GM19023 (cell line): Measurements from ENCODE around the gene PPARD.
"Not testable (repeated sequence)": the region's sequence is repeated elsewhere in the genome, so short reads cannot be mapped to it uniquely, and the experiment has no call there.

ENCODE experiments used
- ATAC-seq: cut with Tn5 transposase; IDR thresholded peaks from one replicate; pipeline ENCODE4 v1.9.1; 2021; ENCODE audit warnings: mild to moderate bottlenecking, moderate library complexity; ENCODE audit not compliant: unreplicated experiment

Gene PPARD

DNA sequence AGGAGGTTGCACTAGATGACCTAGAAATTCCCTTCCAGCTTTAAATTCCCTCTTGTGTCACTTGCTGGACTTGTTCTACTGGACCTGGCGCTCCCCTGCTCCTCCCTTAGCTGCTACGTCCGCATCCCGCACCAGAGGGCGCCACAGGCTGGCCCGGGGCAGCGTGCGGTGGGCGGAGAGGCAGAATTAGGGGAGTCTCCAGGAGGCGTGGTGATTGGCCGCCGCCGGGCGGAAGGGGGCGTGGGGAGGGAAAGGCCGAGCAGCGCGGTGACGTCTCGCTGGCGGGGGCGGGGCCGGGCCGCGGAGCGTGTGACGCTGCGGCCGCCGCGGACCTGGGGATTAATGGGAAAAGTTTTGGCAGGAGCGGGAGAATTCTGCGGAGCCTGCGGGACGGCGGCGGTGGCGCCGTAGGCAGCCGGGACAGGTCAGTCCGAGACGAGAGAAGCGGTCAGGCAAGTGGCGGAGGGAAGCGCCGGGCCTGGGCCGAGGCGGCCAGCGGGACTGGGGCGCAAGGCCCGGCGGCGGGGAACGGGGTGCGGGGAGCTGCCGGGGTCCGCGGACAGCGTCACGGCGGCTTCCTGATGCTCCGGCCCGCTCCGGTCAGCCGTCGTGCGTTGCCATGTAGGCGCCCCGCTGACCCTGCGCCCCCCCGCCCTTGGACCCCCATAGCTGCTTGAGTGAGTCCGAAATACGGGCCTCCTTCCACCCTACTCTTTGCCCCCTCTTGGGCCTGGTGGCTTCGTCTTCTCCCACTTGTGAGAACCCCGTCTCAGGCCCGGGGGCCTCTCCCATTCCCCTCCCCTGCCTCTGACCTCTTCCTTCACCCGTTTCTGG lies at the start of gene PPARD:
Gene PPARD, plus strand, starts transcription at position 301 of the 834 bp plus-strand sequence. CDS start 68,530 bp downstream, outside the sequence.
- ATAC-seq = peak; percentile 93

DNA sequence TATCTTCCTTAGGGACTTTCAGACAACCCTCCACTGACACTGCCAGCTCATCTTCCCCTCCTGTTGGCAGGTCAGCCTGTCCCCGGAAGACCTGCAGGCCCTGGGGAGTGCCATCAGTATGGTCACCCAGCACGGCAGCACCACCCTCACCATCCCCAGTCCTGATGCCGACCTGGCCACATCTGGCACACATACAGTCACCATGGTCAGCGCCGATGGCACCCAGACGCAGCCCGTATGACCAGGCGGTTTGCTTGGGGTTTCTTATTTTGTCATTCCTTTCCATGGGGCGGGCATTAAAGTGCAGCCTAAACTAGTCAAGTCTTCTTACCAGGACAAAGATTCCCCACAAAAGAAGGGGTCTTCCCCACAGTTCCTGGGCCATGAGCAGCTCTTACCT lies 48.7 kb upstream of the PPARD start:
- ATAC-seq = no peak

GRCh38 chr6:35294308-35294945 lies 47.9 kb upstream of the PPARD start:
- no peak for ATAC-seq

GRCh38 chr6:35295036-35295435 lies 47.3 kb upstream of the PPARD start:
- ATAC-seq = no peak

DNA sequence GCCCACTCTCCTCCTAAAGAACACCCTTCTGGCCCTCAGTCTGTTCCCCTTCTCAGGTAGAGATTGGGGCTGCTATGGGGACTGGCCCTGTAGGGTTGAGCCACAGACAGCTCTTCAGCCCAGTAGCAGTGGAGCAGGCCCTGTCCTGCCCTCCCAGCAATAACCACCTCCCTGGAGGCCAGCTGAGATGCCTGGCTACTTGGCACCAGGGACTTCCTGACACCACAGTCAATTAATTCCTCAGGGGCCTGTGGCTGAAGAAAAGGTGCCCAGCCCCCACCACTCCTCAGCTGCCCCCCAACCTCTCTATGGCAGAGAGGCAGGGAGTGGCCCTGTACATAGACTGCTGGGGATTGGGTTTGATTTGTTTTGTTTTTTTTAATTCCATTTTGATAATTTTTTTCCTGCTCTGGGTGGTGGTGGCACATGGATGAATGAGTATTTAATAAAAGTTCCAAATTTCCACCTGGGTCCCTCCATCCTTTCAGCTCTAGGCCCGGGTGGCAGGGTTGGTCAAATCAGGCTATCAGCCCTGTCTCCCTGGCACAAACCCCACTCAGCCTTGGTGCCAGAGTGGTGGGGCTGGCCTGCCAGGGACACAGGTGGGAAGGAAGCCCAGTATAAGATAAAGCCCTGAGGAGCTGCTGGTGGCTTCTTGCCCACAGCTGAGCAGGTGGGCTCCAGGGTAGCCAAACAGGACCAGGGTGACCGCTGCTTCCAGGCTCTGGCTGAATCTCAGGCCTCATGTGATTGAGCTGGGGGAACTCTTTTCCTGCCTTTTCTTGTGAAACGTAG lies 46.6 kb upstream of the PPARD start:
- no peak for ATAC-seq

DNA sequence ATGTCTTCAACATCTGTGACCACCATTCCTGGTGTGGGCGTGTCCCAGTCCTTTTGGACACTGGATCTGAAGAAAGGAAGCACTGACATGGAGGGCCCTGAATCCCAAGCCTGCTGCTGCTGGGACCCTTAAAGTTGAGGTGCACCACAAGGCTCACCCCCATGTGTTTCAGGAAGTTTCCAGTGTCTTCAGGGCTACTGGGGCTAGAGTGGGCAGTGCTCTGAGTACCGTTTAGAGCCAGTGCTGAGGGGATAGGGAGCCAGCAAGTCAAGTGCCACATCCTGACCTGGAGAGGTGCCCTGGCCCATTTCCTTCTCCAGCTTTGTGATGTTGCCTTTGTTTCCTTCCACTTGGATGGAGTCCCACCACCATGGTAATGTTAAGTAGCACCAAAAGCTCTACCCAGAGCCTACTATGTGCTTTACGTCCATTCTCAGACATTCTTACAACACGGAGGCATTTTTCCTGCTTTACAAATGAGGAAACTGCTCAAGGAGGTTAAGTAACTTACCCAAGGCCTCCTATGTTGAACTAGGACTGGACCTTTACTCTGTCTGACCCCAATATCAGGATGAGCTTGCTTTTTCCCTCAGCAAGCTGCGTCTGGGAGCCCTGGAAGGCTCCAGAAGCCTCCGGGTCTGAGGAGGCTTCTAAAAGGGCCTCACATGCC lies 45.3 kb upstream of the PPARD start:
- ATAC-seq = no peak

DNA sequence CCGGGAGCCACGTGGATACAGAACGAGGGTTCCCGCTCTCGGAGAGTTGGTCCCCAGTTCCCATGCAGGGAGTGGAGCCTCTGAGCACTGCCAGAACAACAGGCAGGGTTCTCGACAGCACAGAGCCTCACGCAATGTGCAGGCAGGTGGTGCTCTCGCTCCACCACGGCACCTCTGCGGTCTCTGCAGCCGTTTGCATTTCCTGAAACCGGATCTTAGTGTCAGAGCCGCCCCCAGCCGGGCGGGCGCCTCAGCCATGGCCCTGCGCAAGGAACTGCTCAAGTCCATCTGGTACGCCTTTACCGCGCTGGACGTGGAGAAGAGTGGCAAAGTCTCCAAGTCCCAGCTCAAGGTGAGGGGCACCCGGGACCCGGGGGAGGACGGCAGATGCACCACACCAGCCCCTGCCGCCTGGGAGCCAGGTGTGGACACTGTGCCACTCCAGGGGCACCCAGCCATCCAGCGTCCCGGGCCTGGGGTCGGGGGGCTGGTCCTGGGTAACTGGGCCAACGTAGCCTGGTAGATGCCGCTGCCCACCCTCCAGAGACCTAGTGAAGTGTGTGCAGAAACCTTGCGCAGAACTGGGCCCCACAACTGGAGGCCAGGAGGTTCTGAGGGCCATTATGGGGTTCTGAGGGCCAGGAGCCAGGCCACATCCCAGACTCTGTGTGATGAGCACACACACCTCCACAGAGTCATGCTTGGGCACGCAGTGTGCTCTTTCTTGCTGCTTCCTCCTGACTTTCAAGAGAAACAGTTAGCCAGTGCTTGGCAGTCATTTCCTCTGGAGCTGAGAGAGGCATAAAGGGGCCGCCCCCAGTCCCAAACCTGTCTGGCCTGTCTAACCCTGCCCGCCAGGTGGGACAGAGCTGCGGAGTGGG lies 44.5 kb upstream of the PPARD start, which contains the start of gene DEF6:
Gene DEF6, plus strand, starts transcription at position 218 of the 881 bp plus-strand sequence. Its CDS starts 39 bp downstream, at position 257.
- peak; percentile 84 for ATAC-seq

DNA sequence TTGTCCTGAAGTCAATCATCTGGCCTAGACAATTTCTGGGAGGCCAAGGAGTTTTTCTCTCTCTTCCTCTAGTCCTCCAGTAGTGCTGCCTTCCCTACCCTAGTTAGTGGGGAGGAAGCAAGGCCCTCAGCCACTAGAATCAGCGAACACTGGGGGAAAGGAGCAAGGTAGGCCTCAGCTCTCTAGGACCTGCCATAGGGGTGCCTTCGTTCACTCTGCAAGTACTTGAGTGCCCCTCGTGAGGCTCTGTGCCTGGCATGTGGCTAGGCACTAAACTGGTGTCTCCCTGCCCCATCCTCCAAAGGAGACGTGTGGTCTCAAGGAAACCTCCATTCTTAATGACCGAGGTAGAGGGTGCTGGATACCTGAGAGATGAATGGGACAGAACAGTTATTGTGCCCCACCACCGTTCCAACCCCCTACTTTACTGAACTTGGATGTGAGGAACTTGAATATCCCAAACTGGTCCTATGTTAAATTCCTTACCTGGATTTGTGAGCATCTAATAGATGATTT lies 43.7 kb upstream of the PPARD start:
- ATAC-seq = no peak

DNA sequence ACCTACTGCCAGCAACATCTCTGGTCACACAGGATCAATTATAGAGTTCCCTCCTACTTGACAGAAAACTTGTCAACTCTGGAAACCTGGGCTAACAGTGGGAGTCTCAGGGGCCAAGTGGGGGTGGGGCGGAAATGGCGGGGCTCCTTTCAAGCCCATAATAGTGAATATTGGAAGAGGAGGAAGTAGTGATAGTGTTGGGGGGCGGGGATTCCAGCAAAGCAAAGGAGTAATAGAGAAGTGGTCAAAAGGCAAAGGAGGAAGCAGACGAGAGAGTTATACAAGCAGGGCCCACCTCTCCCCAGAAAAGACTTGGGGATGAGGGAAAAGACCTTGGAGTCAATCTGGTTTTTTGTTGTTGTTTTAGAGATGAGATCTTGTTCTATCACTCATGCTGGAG lies 42.7 kb upstream of the PPARD start:
- no peak for ATAC-seq

GRCh38 chr6:35300848-35301247 lies 41.5 kb upstream of the PPARD start:
- no peak for ATAC-seq

GRCh38 chr6:35302604-35303241 lies 39.6 kb upstream of the PPARD start:
- peak; percentile 79 for ATAC-seq

GRCh38 chr6:35304299-35304698 lies 38.1 kb upstream of the PPARD start:
- no peak for ATAC-seq

GRCh38 chr6:35305117-35305516 lies 37.2 kb upstream of the PPARD start:
- no peak for ATAC-seq

GRCh38 chr6:35307138-35307537 lies 35.2 kb upstream of the PPARD start:
- ATAC-seq = not testable (repeated sequence)

DNA sequence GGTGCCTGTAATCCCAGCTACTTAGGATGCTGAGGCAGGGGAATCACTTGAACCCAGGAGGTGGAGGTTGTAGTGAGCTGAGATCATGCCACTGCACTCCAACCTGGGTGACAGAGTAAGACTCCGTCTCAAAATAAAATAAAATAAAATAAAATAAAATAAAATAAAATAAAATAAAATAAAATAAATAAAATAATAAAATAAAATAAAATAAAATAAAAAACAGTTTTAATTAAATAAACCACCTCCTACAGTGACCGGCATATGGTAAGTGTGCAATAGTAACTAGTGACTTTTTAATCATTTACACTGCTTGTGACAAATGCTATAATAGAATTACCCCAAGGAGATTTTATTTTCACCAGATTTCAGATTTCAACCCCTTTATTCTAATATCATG lies 33.8 kb upstream of the PPARD start:
- not testable (repeated sequence) for ATAC-seq

- ATAC-seq = no peak
These were observed 32.6 kb upstream of the PPARD start for GRCh38 chr6:35309611-35310264.

- no peak for ATAC-seq
These were observed 32.0 kb upstream of the PPARD start for GRCh38 chr6:35310265-35310831.

- no peak for ATAC-seq
These were observed 30.8 kb upstream of the PPARD start for GRCh38 chr6:35311390-35312075.
